ENCODE results near the gene RNU5B-1. TPM values are rescaled to one million over a fixed set of nuclear protein-coding genes. Genes with fewer than 3 reads are reported as not detected.

RNU5B-1 gene
- total RNA-seq, 1 experiment from 2014 or later: not detected

GRCh38 chr15:65258375-65259262 lies 45.9 kb upstream of the RNU5B-1 start:
- H3K4me3 ChIP-seq (ENCODE audit: low read depth, low read length, poor library complexity, severe bottlenecking): no peak overlapping the region
- no peaks in the 10 kb centered on the region for H3K4me1 ChIP-seq (ENCODE audit: insufficient read depth, low read length, poor library complexity, severe bottlenecking)
- no peaks in the 10 kb centered on the region for H3K9me3 ChIP-seq (ENCODE audit: low read depth, low read length, poor library complexity, severe bottlenecking)
- no TSS peak for BruUV-seq (replicated peaks)
- ChIA-PET CTCF (no interaction called here), POLR2A (ENCODE audit: low non-redundant PET) (no interaction called here)
- intact Hi-C loops (cut with micrococcal nuclease; ENCODE audit: unreplicated experiment): no loop called here
- TF ChIP-seq EZH2 (IDR thresholded peaks at IDR 0.05; ENCODE audit: borderline replicate concordance, low read depth, low read length, poor library complexity, severe bottlenecking) (no peak), CTCF (conservative IDR thresholded peaks at IDR 0.05; ENCODE audit: low read depth, low read length) (no peak)
- no peak for DNase-seq (ENCODE audit: low spot score)
- H3K27ac ChIP-seq (ENCODE audit: low read depth, low read length, poor library complexity, severe bottlenecking): no peak overlapping the region
- H3K27me3 ChIP-seq (replicated peaks; ENCODE audit: insufficient read depth, low read depth, low read length, poor library complexity): no peaks in the 10 kb centered on the region
- H3K36me3 ChIP-seq (ENCODE audit: insufficient read depth, low read length, poor library complexity, severe bottlenecking): no peaks in the 10 kb centered on the region

- TF ChIP-seq CTCF (conservative IDR thresholded peaks at IDR 0.05; ENCODE audit: low read depth, low read length) (no peak), EZH2 (IDR thresholded peaks at IDR 0.05; ENCODE audit: borderline replicate concordance, low read depth, low read length, poor library complexity, severe bottlenecking) (no peak)
- H3K4me1 ChIP-seq (ENCODE audit: insufficient read depth, low read length, poor library complexity, severe bottlenecking): no peaks in the 10 kb centered on the region
- POLR2A ChIA-PET (ENCODE audit: low non-redundant PET): no interaction called here
- CTCF ChIA-PET: no interaction called here
- H3K4me3 ChIP-seq (ENCODE audit: low read depth, low read length, poor library complexity, severe bottlenecking): no peak overlapping the region
- no peak overlapping the region for H3K27ac ChIP-seq (ENCODE audit: low read depth, low read length, poor library complexity, severe bottlenecking)
- intact Hi-C loops (cut with micrococcal nuclease; ENCODE audit: unreplicated experiment): no loop called here
- no peaks in the 10 kb centered on the region for H3K36me3 ChIP-seq (ENCODE audit: insufficient read depth, low read length, poor library complexity, severe bottlenecking)
- H3K27me3 ChIP-seq (replicated peaks; ENCODE audit: insufficient read depth, low read depth, low read length, poor library complexity): no peaks in the 10 kb centered on the region
- BruUV-seq (replicated peaks): no TSS peak
- no peak for DNase-seq (ENCODE audit: low spot score)
- H3K9me3 ChIP-seq (ENCODE audit: low read depth, low read length, poor library complexity, severe bottlenecking): no peaks in the 10 kb centered on the region
These were observed 45.1 kb upstream of the RNU5B-1 start for GRCh38 chr15:65259367-65259797.

GRCh38 chr15:65260968-65261367 lies 43.5 kb upstream of the RNU5B-1 start:
- no peak overlapping the region for H3K4me3 ChIP-seq (ENCODE audit: low read depth, low read length, poor library complexity, severe bottlenecking)
- CTCF ChIA-PET: no interaction called here

More at GRCh38 chr15:65260968-65261367, 43.5 kb upstream of the RNU5B-1 start:
- Histone ChIP-seq H3K27ac (ENCODE audit: low read depth, low read length, poor library complexity, severe bottlenecking) (no peak overlapping the region), H3K27me3 (replicated peaks; ENCODE audit: insufficient read depth, low read depth, low read length, poor library complexity) (no peaks in the 10 kb centered on the region), H3K9me3 (ENCODE audit: low read depth, low read length, poor library complexity, severe bottlenecking) (no peaks in the 10 kb centered on the region), H3K4me1 (ENCODE audit: insufficient read depth, low read length, poor library complexity, severe bottlenecking) (no peaks in the 10 kb centered on the region), H3K36me3 (ENCODE audit: insufficient read depth, low read length, poor library complexity, severe bottlenecking) (no peaks in the 10 kb centered on the region)
- DNase-seq (ENCODE audit: low spot score): no peak
- no peak for TF ChIP-seq EZH2 (IDR thresholded peaks at IDR 0.05; ENCODE audit: borderline replicate concordance, low read depth, low read length, poor library complexity, severe bottlenecking)
- TF ChIP-seq CTCF (conservative IDR thresholded peaks at IDR 0.05; ENCODE audit: low read depth, low read length): no peak
- POLR2A ChIA-PET (ENCODE audit: low non-redundant PET): no interaction called here
- BruUV-seq (replicated peaks): no TSS peak
- intact Hi-C loops (cut with micrococcal nuclease; ENCODE audit: unreplicated experiment): no loop called here
